ENCODE measurements around the gene PLAA. TPM values are rescaled to one million over a fixed set of nuclear protein-coding genes. Genes with fewer than 3 reads are reported as not detected.

The PLAA gene
- total RNA-seq, 2 experiments from 2014 or later = 30.1 to 34.1 TPM

DNA sequence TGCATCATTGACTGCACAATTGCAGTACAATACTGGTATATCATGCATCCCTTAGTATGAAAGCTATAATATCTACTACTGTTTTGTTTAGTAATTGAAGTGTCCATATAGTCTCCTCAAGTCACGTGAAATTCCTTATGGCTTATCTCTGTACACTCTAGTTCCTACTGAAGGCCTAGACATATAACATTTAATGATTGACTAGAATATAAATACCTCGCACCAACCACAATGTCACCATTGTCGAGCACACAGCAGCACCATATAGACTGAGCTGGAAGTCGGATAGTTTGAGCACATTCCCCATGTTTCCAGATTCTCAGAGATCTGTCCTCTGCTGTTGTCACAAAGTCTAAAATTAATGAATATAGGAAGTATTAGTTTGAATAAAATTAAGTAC lies 21.4 kb downstream of the PLAA start:
- no peak for DNase-seq
- Mint-ChIP-seq H3K4me3 (no peak overlapping the region), H3K27me3 (no peaks in the 10 kb centered on the region), H3K4me1 (ENCODE audit: low read depth) (no peaks in the 10 kb centered on the region), H3K9me3 (no peaks in the 10 kb centered on the region), H3K36me3 (ENCODE audit: low read depth) (peaks cover 90% of the 10 kb centered on the region), H3K27ac (no peak overlapping the region)
- Histone ChIP-seq H3K27me3 (ENCODE audit: control insufficient read depth in 1 of 2, insufficient read depth in 2 of 2, low read length in 2 of 2) (no peaks in the 10 kb centered on the region), H3K9me3 (ENCODE audit: control insufficient read depth in 1 of 2, insufficient read depth in 1 of 2, low read length in 2 of 2) (no peaks in the 10 kb centered on the region), H3K36me3 (ENCODE audit: insufficient read depth, low read length) (peaks cover 69% of the 10 kb centered on the region), H3K4me1 (ENCODE audit: insufficient read depth, low read length) (no peaks in the 10 kb centered on the region), H3K4me3 (ENCODE audit: low read length) (no peak overlapping the region), H3K27ac (ENCODE audit: low read depth in 1 of 2, low read length in 2 of 2) (no peak overlapping the region)
- no peak for ATAC-seq (ENCODE audit: poor library complexity)
- CTCF ChIA-PET = no interaction called here
- TF ChIP-seq, protein P1, sequence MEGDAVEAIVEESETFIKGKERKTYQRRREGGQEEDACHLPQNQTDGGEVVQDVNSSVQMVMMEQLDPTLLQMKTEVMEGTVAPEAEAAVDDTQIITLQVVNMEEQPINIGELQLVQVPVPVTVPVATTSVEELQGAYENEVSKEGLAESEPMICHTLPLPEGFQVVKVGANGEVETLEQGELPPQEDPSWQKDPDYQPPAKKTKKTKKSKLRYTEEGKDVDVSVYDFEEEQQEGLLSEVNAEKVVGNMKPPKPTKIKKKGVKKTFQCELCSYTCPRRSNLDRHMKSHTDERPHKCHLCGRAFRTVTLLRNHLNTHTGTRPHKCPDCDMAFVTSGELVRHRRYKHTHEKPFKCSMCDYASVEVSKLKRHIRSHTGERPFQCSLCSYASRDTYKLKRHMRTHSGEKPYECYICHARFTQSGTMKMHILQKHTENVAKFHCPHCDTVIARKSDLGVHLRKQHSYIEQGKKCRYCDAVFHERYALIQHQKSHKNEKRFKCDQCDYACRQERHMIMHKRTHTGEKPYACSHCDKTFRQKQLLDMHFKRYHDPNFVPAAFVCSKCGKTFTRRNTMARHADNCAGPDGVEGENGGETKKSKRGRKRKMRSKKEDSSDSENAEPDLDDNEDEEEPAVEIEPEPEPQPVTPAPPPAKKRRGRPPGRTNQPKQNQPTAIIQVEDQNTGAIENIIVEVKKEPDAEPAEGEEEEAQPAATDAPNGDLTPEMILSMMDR (IDR thresholded peaks at IDR 0.05) = no peak
- POLR2A ChIA-PET = no interaction called here
- intact Hi-C loops (cut with DNase I, micrococcal nuclease) = no loop called here

GRCh38 chr9:26919698-26920097 lies 27.3 kb downstream of the PLAA start:
- H3K36me3 ChIP-seq (ENCODE audit: insufficient read depth, low read length) = peaks cover 85% of the 10 kb centered on the region
- CTCF ChIA-PET = interaction anchor here (1.4 kb wide), 1 partner anchor 28 kb away, joined by 3 read pairs; no protein-coding TSS in a partner anchor

DNA sequence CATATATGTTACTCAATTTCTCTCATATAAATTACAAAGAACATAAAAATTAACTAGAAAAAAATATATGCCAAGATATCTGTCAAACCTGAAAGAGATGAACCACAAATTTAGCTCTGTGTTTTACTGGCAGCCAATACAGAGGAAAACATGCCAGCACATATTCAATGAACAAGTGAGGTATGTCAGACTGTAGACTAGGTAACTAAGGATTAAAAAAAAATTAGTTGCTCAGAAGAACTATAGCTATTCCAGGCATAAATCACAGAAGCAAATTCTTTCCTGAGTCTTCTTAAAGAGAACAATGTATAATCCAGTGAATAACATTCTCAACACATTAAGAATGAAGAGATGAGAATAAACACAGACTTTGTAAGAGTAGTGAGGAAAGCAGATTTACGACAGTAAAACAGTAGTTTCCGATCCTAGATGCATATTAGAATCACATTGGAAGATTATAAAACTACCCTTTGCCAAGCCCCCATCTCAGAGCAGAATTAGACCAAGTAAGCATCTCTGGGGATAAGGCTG lies 33.8 kb downstream of the PLAA start:
- intact Hi-C loops (cut with DNase I, micrococcal nuclease) = no loop called here
- Mint-ChIP-seq H3K4me3 (no peak overlapping the region), H3K27me3 (no peaks in the 10 kb centered on the region), H3K4me1 (ENCODE audit: low read depth) (no peaks in the 10 kb centered on the region), H3K27ac (no peak overlapping the region), H3K36me3 (ENCODE audit: low read depth) (peaks cover 70% of the 10 kb centered on the region), H3K9me3 (no peaks in the 10 kb centered on the region)
- peaks cover 50% of the 10 kb centered on the region for H3K36me3 ChIP-seq (ENCODE audit: insufficient read depth, low read length)
- H3K9me3 ChIP-seq (ENCODE audit: control insufficient read depth in 1 of 2, insufficient read depth in 1 of 2, low read length in 2 of 2) = no peaks in the 10 kb centered on the region
- ChIA-PET CTCF (no interaction called here), POLR2A (interaction anchor here (0.7 kb wide), 1 partner anchor 14 kb away, joined by 3 read pairs; no protein-coding TSS in a partner anchor)
- H3K27ac ChIP-seq (ENCODE audit: low read depth in 1 of 2, low read length in 2 of 2) = no peak overlapping the region
- H3K4me3 ChIP-seq (ENCODE audit: low read length) = no peak overlapping the region
- H3K27me3 ChIP-seq (ENCODE audit: control insufficient read depth in 1 of 2, insufficient read depth in 2 of 2, low read length in 2 of 2) = no peaks in the 10 kb centered on the region
- no peak for ATAC-seq (ENCODE audit: poor library complexity)
- DNase-seq = no peak
- no peaks in the 10 kb centered on the region for H3K4me1 ChIP-seq (ENCODE audit: insufficient read depth, low read length)
- TF ChIP-seq, protein P1 (IDR thresholded peaks at IDR 0.05) = no peak

More at GRCh38 chr9:26919698-26920097, 27.3 kb downstream of the PLAA start:
- no peaks in the 10 kb centered on the region for H3K9me3 Mint-ChIP-seq
- DNase-seq (no peak), ATAC-seq (ENCODE audit: poor library complexity) (no peak)
- peaks cover 96% of the 10 kb centered on the region for H3K36me3 Mint-ChIP-seq (ENCODE audit: low read depth)
- Histone ChIP-seq H3K27me3 (ENCODE audit: control insufficient read depth in 1 of 2, insufficient read depth in 2 of 2, low read length in 2 of 2) (no peaks in the 10 kb centered on the region), H3K4me3 (ENCODE audit: low read length) (no peak overlapping the region), H3K9me3 (ENCODE audit: control insufficient read depth in 1 of 2, insufficient read depth in 1 of 2, low read length in 2 of 2) (no peaks in the 10 kb centered on the region), H3K27ac (ENCODE audit: low read depth in 1 of 2, low read length in 2 of 2) (no peak overlapping the region), H3K4me1 (ENCODE audit: insufficient read depth, low read length) (no peaks in the 10 kb centered on the region)
- H3K4me1 Mint-ChIP-seq (ENCODE audit: low read depth) = no peaks in the 10 kb centered on the region
- intact Hi-C loops (cut with DNase I, micrococcal nuclease) = no loop called here
- TF ChIP-seq, protein P1 (IDR thresholded peaks at IDR 0.05) = no peak
- no peak overlapping the region for H3K4me3 Mint-ChIP-seq
- no peaks in the 10 kb centered on the region for H3K27me3 Mint-ChIP-seq
- POLR2A ChIA-PET = interaction anchor here (0.8 kb wide), 1 partner anchor 36 kb away, joined by 3 read pairs; no protein-coding TSS in a partner anchor
- H3K27ac Mint-ChIP-seq = no peak overlapping the region
